DND-41 (cell line): ENCODE measurements around the gene TXLNA.

Experiments
- ATAC-seq: fragments of 200-7000 bp; cut with Tn5 transposase; 3 replicates; pipeline ENCODE4 v1.9.1; 2021; ENCODE audit warnings: low read depth; ENCODE audit not compliant: insufficient read depth
- DNase-seq: peaks from one replicate; pipeline ENCODE4 v3.0.0-alpha.2; 2020
- H2AFZ ChIP-seq: 2 replicates; pipeline ENCODE4 v1.6.0; 2012; ENCODE audit warnings: low read depth, low read length
- H3K27ac ChIP-seq: 2 replicates; pipeline ENCODE4 v1.5.1; 2012; ENCODE audit warnings: low read length, inconsistent platforms
- H3K27me3 ChIP-seq: fragments of 200-600 bp; sonication (generic); 2 replicates; pipeline ENCODE4 v1.6.0; 2012; ENCODE audit warnings: low read length, mild to moderate bottlenecking, inconsistent platforms; ENCODE audit not compliant: insufficient read depth, poor library complexity
- H3K36me3 ChIP-seq: 2 replicates; pipeline ENCODE4 v1.5.1; 2012; ENCODE audit warnings: low read length, inconsistent platforms; ENCODE audit not compliant: insufficient read depth
- H3K4me1 ChIP-seq: 2 replicates; pipeline ENCODE4 v1.5.1; 2012; ENCODE audit warnings: mild to moderate bottlenecking, low read length; ENCODE audit not compliant: insufficient read depth
- H3K4me2 ChIP-seq: 2 replicates; pipeline ENCODE4 v1.6.0; 2012; ENCODE audit warnings: mild to moderate bottlenecking, moderate library complexity, low read length, inconsistent platforms; ENCODE audit not compliant: insufficient read depth
- H3K4me3 ChIP-seq, 2 experiments: fragments of 200-600 bp in 1 of 2; shearing (Covaris generic) in 1 of 2; 2 replicates each; pipeline ENCODE4 v1.5.1; 2012 to 2016; ENCODE audit warnings: inconsistent platforms in 2 of 2, low read length in 2 of 2, mild to moderate bottlenecking in 2 of 2, low read depth in 1 of 2, moderate library complexity in 1 of 2
- H3K79me2 ChIP-seq: 2 replicates; pipeline ENCODE4 v1.6.0; 2012; ENCODE audit warnings: low read length, inconsistent platforms; ENCODE audit not compliant: insufficient read depth
- H3K9ac ChIP-seq: 2 replicates; pipeline ENCODE4 v1.6.0; 2012; ENCODE audit warnings: low read depth, mild to moderate bottlenecking, inconsistent platforms, low read length, moderate library complexity
- H3K9me3 ChIP-seq: 2 replicates; pipeline ENCODE4 v1.5.1; 2012; ENCODE audit warnings: low read length, moderate library complexity, mild to moderate bottlenecking, inconsistent platforms; ENCODE audit not compliant: insufficient read depth, severe bottlenecking
- H4K20me1 ChIP-seq: 2 replicates; pipeline ENCODE4 v1.6.0; 2012; ENCODE audit warnings: low read length; ENCODE audit not compliant: insufficient read depth
- CTCF ChIP-seq: IDR thresholded peaks from 2 replicates; pipeline ENCODE4 v1.5.1; 2012; ENCODE audit warnings: borderline replicate concordance, low read length, moderate library complexity, mild to moderate bottlenecking; ENCODE audit not compliant: poor library complexity, severe bottlenecking; ENCODE audit errors: extremely low read depth
- EZH2 ChIP-seq: IDR thresholded peaks from 3 replicates; pipeline ENCODE4 v1.6.1; 2012; ENCODE audit warnings: borderline replicate concordance, low read depth, mild to moderate bottlenecking, moderate library complexity, low read length, inconsistent platforms; ENCODE audit not compliant: severe bottlenecking

Gene TXLNA

GRCh38 chr1:32215629-32216480 is 36.4 kb downstream of the TXLNA start:
- ATAC-seq, result peak; percentile 97

GRCh38 chr1:32216566-32216965 is 37.1 kb downstream of the TXLNA start:
- H3K4me1 ChIP-seq, result peaks cover 12% of the 10 kb centered on the region
- H3K9me3 ChIP-seq, result no peaks in the 10 kb centered on the region
- ATAC-seq (no peak), DNase-seq (no peak)
- no peak overlapping the region for H3K4me3 ChIP-seq
- H3K27ac ChIP-seq, result 0 out of 2 replicates have a peak overlapping the region, but pooled peaks have one; percentile 56
- no peak overlapping the region for H3K9ac ChIP-seq
- H2AFZ ChIP-seq, result no peak overlapping the region
- no peaks in the 10 kb centered on the region for H3K27me3 ChIP-seq
- no peaks in the 10 kb centered on the region for H4K20me1 ChIP-seq
- H3K36me3 ChIP-seq, result peaks cover 34% of the 10 kb centered on the region
- H3K79me2 ChIP-seq, result peaks cover 11% of the 10 kb centered on the region
- TF ChIP-seq EZH2, result no peak
- no peak for TF ChIP-seq CTCF
- H3K4me2 ChIP-seq, result no peak overlapping the region

More at GRCh38 chr1:32215629-32216480, 36.4 kb downstream of the TXLNA start:
- peak; percentile 92 for TF ChIP-seq CTCF
- no peak for TF ChIP-seq EZH2
- Histone ChIP-seq H3K36me3 (peaks cover 34% of the 10 kb centered on the region), H3K27me3 (no peaks in the 10 kb centered on the region), H4K20me1 (no peaks in the 10 kb centered on the region), H3K9ac (no peak overlapping the region), H3K4me1 (peaks cover 5% of the 10 kb centered on the region), H3K27ac (peak overlapping the region; percentile 56; the same call in 1 of the 2 replicates), H3K4me3 (no peak overlapping the region), H2AFZ (no peak overlapping the region), H3K9me3 (no peaks in the 10 kb centered on the region), H3K4me2 (no peak overlapping the region), H3K79me2 (peaks cover 4% of the 10 kb centered on the region)
- DNase-seq, result peak; percentile 76

GRCh38 chr1:32219022-32219421 is 39.5 kb downstream of the TXLNA start:
- no peak for DNase-seq
- Histone ChIP-seq H3K4me1 (peaks cover 27% of the 10 kb centered on the region), H3K9me3 (no peaks in the 10 kb centered on the region), H4K20me1 (peaks cover 5% of the 10 kb centered on the region; the same call in 1 of the 2 replicates), H3K79me2 (peaks cover 35% of the 10 kb centered on the region), H3K9ac (no peak overlapping the region), H3K36me3 (peaks cover 40% of the 10 kb centered on the region), H3K4me2 (no peak overlapping the region), H2AFZ (no peak overlapping the region), H3K27ac (no peak overlapping the region), H3K27me3 (no peaks in the 10 kb centered on the region), H3K4me3 (no peak overlapping the region)
- no peak for ATAC-seq
- no peak for TF ChIP-seq CTCF
- TF ChIP-seq EZH2, result no peak
